HepG2 (cell line): ENCODE measurements around the gene AGBL3. TPM values are rescaled to one million over a fixed set of nuclear protein-coding genes. Genes with fewer than 3 reads are reported as not detected.

Experiments
- ATAC-seq: fragments of 200-7000 bp; cut with Tn5 transposase; 3 replicates; pipeline ENCODE4 v1.9.1; 2020; ENCODE audit warnings: mild to moderate bottlenecking, moderate library complexity
- BruUV-seq: library from RNA; stranded (reverse); fragments of 400-500 nt; replicated peaks from 2 replicates; lab custom pipeline; 2021; lab: Mats Ljungman, UMichigan
- CTCF ChIA-PET: fragments of 300-600 bp; formaldehyde crosslinking; extraction: SDS; loops from one replicate; lab custom pipeline; 2021; ENCODE audit warnings: low total read pairs, inconsistent platforms, low intra/inter-chr PET ratio; lab: Yijun Ruan, JAX
- POLR2A ChIA-PET: fragments of 350-600 bp; sonication (Branson Sonifier 250); formaldehyde crosslinking; loops from one replicate; lab custom pipeline; 2020; ENCODE audit warnings: antibody characterized with exemption, inconsistent platforms; lab: Yijun Ruan, JAX
- DNase-seq: peaks from one replicate; pipeline ENCODE4 v3.0.0-alpha.2; 2015; ENCODE audit warnings: low spot score
- FAIRE-seq: peaks from 3 replicates; lab custom pipeline; 2011; peaks lifted over from hg19 to GRCh38; lab: Jason Lieb, UNC
- H2AFZ ChIP-seq: one replicate; pipeline ENCODE4 v1.6.1; 2011; ENCODE audit warnings: low read length, inconsistent platforms
- H3K27ac ChIP-seq: fragments of 300-600 bp; 3 replicates; pipeline ENCODE4 v1.8.0; 2011; ENCODE audit warnings: mixed run types, mild to moderate bottlenecking, mixed read lengths, low read length, inconsistent platforms; ENCODE audit not compliant: insufficient read depth; ENCODE audit errors: extremely low read length
- H3K27me3 ChIP-seq, 2 experiments: fragments of 200-600 bp in 1 of 2; 2 replicates in 1 of 2; 3 replicates in 1 of 2; pipeline versions ENCODE4 v1.6.0 to v1.8.0; 2011; ENCODE audit warnings: low read length in 2 of 2, mild to moderate bottlenecking in 2 of 2, moderate library complexity in 2 of 2, inconsistent platforms in 1 of 2; ENCODE audit not compliant: insufficient read depth in 2 of 2, control insufficient read depth in 1 of 2
- H3K36me3 ChIP-seq, 2 experiments: fragments of 200-600 bp in 1 of 2; replicated peaks in 1 of 2; 2 replicates in 1 of 2; 3 replicates in 1 of 2; pipeline versions ENCODE4 v1.5.1 to v1.8.0; 2011; ENCODE audit warnings: low read length in 2 of 2, inconsistent platforms in 1 of 2; ENCODE audit not compliant: insufficient read depth in 2 of 2, control insufficient read depth in 1 of 2
- H3K4me1 ChIP-seq: 2 replicates; pipeline ENCODE4 v1.5.1; 2012; ENCODE audit warnings: low read length, inconsistent platforms; ENCODE audit not compliant: insufficient read depth
- H3K4me2 ChIP-seq: 2 replicates; pipeline ENCODE4 v1.6.0; 2011; ENCODE audit warnings: low read depth, low read length, inconsistent platforms
- H3K4me3 ChIP-seq, 3 experiments: fragments of 200-600 bp in 1 of 3; sonication (generic), shearing (Covaris generic) in 1 of 3; replicated peaks in 1 of 3; 2 replicates each; pipeline ENCODE4 v1.5.1; 2011 to 2016; ENCODE audit warnings: low read length in 3 of 3, inconsistent platforms in 2 of 3, low read depth in 2 of 3, mild to moderate bottlenecking in 2 of 3, control low read depth in 1 of 3, mixed read lengths in 1 of 3; ENCODE audit not compliant: insufficient read depth in 1 of 3
- H3K79me2 ChIP-seq: one replicate; pipeline ENCODE4 v1.6.1; 2011; ENCODE audit warnings: low read length, inconsistent platforms; ENCODE audit not compliant: insufficient read depth
- H3K9ac ChIP-seq: 2 replicates; pipeline ENCODE4 v1.6.0; 2011; ENCODE audit warnings: mild to moderate bottlenecking, low read depth, low read length, inconsistent platforms; ENCODE audit not compliant: insufficient read depth
- H3K9me3 ChIP-seq: 2 replicates; pipeline ENCODE4 v1.5.1; 2012; ENCODE audit warnings: mild to moderate bottlenecking, low read length
- H4K20me1 ChIP-seq: 2 replicates; pipeline ENCODE4 v1.6.0; 2011; ENCODE audit warnings: inconsistent platforms, mild to moderate bottlenecking, low read length, moderate library complexity; ENCODE audit not compliant: insufficient read depth
- ARNT2 ChIP-seq: sonication (generic); formaldehyde crosslinking; IDR thresholded peaks from 2 replicates; pipeline ENCODE4 v1.8.0; 2022; ENCODE audit warnings: mild to moderate bottlenecking, low read depth, missing genetic modification reagents, moderate library complexity
- ATF7-NPFF ChIP-seq: sonication (generic); formaldehyde crosslinking; IDR thresholded peaks from 2 replicates; pipeline ENCODE4 v1.8.1; 2023; ENCODE audit warnings: mild to moderate bottlenecking, low read depth, missing genetic modification reagents, moderate library complexity
- HES4 ChIP-seq: sonication (generic); formaldehyde crosslinking; IDR thresholded peaks from 2 replicates; pipeline ENCODE4 v1.9.0; 2021; ENCODE audit warnings: mild to moderate bottlenecking, missing genetic modification reagents, borderline replicate concordance
- HMG20A ChIP-seq: IDR thresholded peaks from 2 replicates; pipeline ENCODE4 v1.6.1; 2016; ENCODE audit warnings: borderline replicate concordance
- HOXA9 ChIP-seq: sonication (generic); formaldehyde crosslinking; IDR thresholded peaks from 2 replicates; pipeline ENCODE4 v1.8.1; 2022; ENCODE audit warnings: missing genetic modification reagents, mild to moderate bottlenecking, moderate library complexity, borderline replicate concordance
- NR2F2 ChIP-seq: IDR thresholded peaks from 2 replicates; pipeline ENCODE4 v1.6.1; 2012; ENCODE audit warnings: low read depth, inconsistent platforms, borderline replicate concordance
- RFX1 ChIP-seq: fragments of 450-650 bp; IDR thresholded peaks from 2 replicates; pipeline ENCODE4 v1.6.1; 2017
- RXRB ChIP-seq: IDR thresholded peaks from 2 replicates; pipeline ENCODE4 v1.6.1; 2016; ENCODE audit warnings: borderline replicate concordance, missing genetic modification reagents, missing compliant biosample characterization
- TRIM24 ChIP-seq: sonication (generic); formaldehyde crosslinking; IDR thresholded peaks from 2 replicates; pipeline ENCODE4 v1.8.0; 2022; ENCODE audit warnings: mild to moderate bottlenecking, missing genetic modification reagents
- ZFP62 ChIP-seq: sonication (generic); formaldehyde crosslinking; IDR thresholded peaks from 2 replicates; pipeline ENCODE4 v1.4.0; 2020; ENCODE audit warnings: missing genetic modification reagents
- ZKSCAN1 ChIP-seq: fragments of 150-350 bp; IDR thresholded peaks from 2 replicates; pipeline ENCODE4 v1.6.1; 2014; ENCODE audit warnings: low read length
- ZNF343 ChIP-seq: sonication (generic); formaldehyde crosslinking; IDR thresholded peaks from 2 replicates; pipeline ENCODE4 v1.4.0; 2020; ENCODE audit warnings: mild to moderate bottlenecking, missing genetic modification reagents
- ZNF543 ChIP-seq: sonication (generic); formaldehyde crosslinking; IDR thresholded peaks from 2 replicates; pipeline ENCODE4 v1.4.0; 2020; ENCODE audit warnings: mild to moderate bottlenecking, missing genetic modification reagents
- ZNF564 ChIP-seq: sonication (generic); formaldehyde crosslinking; IDR thresholded peaks from 2 replicates; pipeline ENCODE4 v1.8.1; 2023; ENCODE audit warnings: mild to moderate bottlenecking, missing genetic modification reagents
- ZNF652 ChIP-seq: IDR thresholded peaks from 2 replicates; pipeline ENCODE4 v1.6.1; 2016; ENCODE audit warnings: low read depth, borderline replicate concordance
- ZNF782 ChIP-seq: sonication (generic); formaldehyde crosslinking; IDR thresholded peaks from 2 replicates; pipeline ENCODE4 v1.4.0; 2020; ENCODE audit warnings: missing genetic modification reagents, mild to moderate bottlenecking, borderline replicate concordance
- WGBS: methylation state at CpG from one replicate; pipeline ENCODE4 v1.1.6; 2017; ENCODE audit warnings: low lambda C conversion rate; 5-methylcytosine and 5-hydroxymethylcytosine counted together
- in situ Hi-C: cut with HindIII; loops from 2 replicates; pipeline ENCODE4 v1.10.0; 2017; ENCODE audit warnings: low pct_unique_long_range_greater_than_20kb; ENCODE audit not compliant: extremely low pct_ligation_motif_present
- intact Hi-C: fragments of 100-400 bp; cut with micrococcal nuclease; formaldehyde crosslinking; loops from one replicate; pipeline ENCODE4 v1.10.0; 2022; ENCODE audit not compliant: unreplicated experiment
- polyA plus RNA-seq, 8 experiments: library from polyadenylated mRNA; depleted of rRNA in 3 of 8; stranded (reverse) in 7 of 8; unstranded in 1 of 8; fragments of >200 nt; fragmentation: Illumina TruSeq in 4 of 8; extraction: Trizol in 4 of 8; gene quantifications; 2 replicates each; pipeline versions ENCODE4 v1.2.1 to v1.2.3, GENCODE V29; 2011 to 2016; ENCODE audit warnings: low read depth in 4 of 8, missing spikeins in 1 of 8, mixed read lengths in 1 of 8; ENCODE audit not compliant: insufficient read depth in 1 of 8
- total RNA-seq, 5 experiments: library from RNA; depleted of rRNA; stranded (reverse); fragments of >200 nt; fragmentation: Illumina TruSeq; extraction: Trizol; gene quantifications; 2 replicates each; pipeline ENCODE4 v1.2.3, GENCODE V29; 2016; ENCODE audit warnings: low read depth in 1 of 5
- TF ChIP-seq, protein P1 (sequence below): conservative IDR thresholded peaks from 2 replicates; pipeline ENCODE4 v1.6.1; 2018; ENCODE audit warnings: missing genetic modification reagents
- TF ChIP-seq, protein P2 (sequence below): IDR thresholded peaks from 2 replicates; pipeline ENCODE4 v1.6.1; 2016; ENCODE audit warnings: control low read depth
- TF ChIP-seq, protein P3 (sequence below): sonication (generic); formaldehyde crosslinking; IDR thresholded peaks from 2 replicates; pipeline ENCODE4 v1.9.0; 2021; ENCODE audit warnings: missing genetic modification reagents, mild to moderate bottlenecking, borderline replicate concordance

The AGBL3 gene
- total and polyA plus RNA-seq, 2 of the 13 experiments (the other 11 are each of a cell fraction or from before 2014, with no cell fraction given), result 2.2 to 7.2 TPM

DNA sequence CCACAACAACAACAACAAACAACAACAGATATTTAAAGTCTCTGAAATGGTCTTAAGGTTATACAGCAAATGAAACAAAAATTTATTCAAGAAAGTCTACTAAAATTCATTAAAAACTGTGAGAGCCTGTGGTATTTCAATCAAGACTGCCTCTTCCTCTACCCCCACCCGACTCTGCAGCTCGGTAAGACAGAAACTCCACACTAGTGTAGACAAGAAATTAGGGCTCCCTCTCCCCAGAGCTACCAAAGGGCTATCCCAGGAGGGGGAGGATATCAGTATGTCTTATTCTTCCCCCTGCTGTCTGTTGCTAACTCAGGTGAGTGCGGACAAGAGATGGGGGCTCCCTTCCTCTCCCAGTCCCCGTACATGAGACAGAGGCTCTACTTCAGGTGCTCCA is 90.6 kb downstream of the AGBL3 start (continued):
- TF ChIP-seq, protein P1, sequence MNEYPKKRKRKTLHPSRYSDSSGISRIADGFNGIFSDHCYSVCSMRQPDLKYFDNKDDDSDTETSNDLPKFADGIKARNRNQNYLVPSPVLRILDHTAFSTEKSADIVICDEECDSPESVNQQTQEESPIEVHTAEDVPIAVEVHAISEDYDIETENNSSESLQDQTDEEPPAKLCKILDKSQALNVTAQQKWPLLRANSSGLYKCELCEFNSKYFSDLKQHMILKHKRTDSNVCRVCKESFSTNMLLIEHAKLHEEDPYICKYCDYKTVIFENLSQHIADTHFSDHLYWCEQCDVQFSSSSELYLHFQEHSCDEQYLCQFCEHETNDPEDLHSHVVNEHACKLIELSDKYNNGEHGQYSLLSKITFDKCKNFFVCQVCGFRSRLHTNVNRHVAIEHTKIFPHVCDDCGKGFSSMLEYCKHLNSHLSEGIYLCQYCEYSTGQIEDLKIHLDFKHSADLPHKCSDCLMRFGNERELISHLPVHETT (CRISPR knock-in tag), result no peak
- TF ChIP-seq, protein P2, sequence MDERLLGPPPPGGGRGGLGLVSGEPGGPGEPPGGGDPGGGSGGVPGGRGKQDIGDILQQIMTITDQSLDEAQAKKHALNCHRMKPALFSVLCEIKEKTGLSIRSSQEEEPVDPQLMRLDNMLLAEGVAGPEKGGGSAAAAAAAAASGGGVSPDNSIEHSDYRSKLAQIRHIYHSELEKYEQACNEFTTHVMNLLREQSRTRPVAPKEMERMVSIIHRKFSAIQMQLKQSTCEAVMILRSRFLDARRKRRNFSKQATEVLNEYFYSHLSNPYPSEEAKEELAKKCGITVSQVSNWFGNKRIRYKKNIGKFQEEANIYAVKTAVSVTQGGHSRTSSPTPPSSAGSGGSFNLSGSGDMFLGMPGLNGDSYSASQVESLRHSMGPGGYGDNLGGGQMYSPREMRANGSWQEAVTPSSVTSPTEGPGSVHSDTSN (CRISPR knock-in tag), result no peak

DNA sequence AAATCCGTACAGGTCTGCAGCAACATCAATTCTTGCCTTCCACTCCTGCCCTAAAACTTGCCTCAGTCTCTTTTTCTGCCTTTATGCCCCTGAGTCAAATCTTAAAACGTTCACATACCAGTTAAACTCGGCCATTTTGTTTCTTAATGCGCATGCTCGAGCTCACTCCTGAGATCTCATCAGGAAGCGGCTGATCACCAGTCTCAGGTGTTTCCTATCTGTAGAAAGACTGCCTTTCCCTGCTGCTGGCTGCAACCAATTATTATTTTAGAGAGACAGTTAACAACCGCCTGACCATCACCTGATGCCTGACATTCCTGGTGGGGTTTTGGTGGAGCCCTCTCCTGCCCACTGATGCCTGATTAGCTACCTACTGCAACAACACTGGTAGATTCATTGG is 91.3 kb downstream of the AGBL3 start:
- POLR2A ChIA-PET, result no interaction called here
- WGBS, result 68% methylated on average over 7 of the region's 7 CpGs

DNA sequence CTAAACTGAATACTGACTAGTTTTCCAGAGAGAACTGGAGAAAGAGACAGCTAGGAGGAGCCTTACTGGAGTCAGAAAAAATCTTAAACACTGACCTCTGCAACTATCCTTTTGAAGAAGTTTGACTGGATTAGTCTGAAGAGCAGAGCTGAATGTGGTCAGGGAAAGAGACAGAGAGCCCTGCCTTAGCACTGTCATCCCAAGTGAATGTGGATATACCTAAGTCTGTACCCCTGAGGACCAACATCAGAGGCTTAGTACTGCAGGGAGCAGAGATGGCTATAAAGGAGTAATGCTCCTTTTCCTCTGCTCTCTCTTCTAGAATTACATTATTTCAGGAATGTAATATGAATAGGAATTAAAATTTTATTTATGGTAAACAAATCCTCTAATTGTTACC is 91.7 kb downstream of the AGBL3 start:
- no peak overlapping the region for H3K9ac ChIP-seq
- no peaks in the 10 kb centered on the region for H4K20me1 ChIP-seq
- no peak for FAIRE-seq
- in situ Hi-C loops (no loop called here), intact Hi-C loops (no loop called here)
- H3K27ac ChIP-seq, result no peak overlapping the region
- no peaks in the 10 kb centered on the region; the same call in 1 of the 2 replicates for H3K9me3 ChIP-seq
- H3K4me1 ChIP-seq, result no peaks in the 10 kb centered on the region
- no peak overlapping the region for H2AFZ ChIP-seq
- no peak for TF ChIP-seq HOXA9 (CRISPR knock-in tag)
- TF ChIP-seq, protein P3, sequence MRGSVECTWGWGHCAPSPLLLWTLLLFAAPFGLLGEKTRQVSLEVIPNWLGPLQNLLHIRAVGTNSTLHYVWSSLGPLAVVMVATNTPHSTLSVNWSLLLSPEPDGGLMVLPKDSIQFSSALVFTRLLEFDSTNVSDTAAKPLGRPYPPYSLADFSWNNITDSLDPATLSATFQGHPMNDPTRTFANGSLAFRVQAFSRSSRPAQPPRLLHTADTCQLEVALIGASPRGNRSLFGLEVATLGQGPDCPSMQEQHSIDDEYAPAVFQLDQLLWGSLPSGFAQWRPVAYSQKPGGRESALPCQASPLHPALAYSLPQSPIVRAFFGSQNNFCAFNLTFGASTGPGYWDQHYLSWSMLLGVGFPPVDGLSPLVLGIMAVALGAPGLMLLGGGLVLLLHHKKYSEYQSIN (CRISPR knock-in tag), result no peak
- TF ChIP-seq ZNF343 (CRISPR knock-in tag), result no peak
- no peak for TF ChIP-seq TRIM24 (CRISPR knock-in tag)
- TF ChIP-seq RFX1, result no peak
- TF ChIP-seq ZKSCAN1, result no peak
- TF ChIP-seq ZNF782 (CRISPR knock-in tag), result no peak
- no peak for TF ChIP-seq ZNF652 (CRISPR knock-in tag)
- no peak for TF ChIP-seq HMG20A
- TF ChIP-seq NR2F2, result no peak
- no peak for TF ChIP-seq ZNF543 (CRISPR knock-in tag)
- TF ChIP-seq HES4 (CRISPR knock-in tag), result no peak
- no peak for TF ChIP-seq RXRB (CRISPR knock-in tag)
- TF ChIP-seq, all 625 proteins: peak for 0
- CTCF ChIA-PET, result no interaction called here
- ATAC-seq (no peak), DNase-seq (no peak)
- Histone ChIP-seq H3K79me2 (no peaks in the 10 kb centered on the region), H3K4me3 (no peak overlapping the region), H3K27me3 (no peaks in the 10 kb centered on the region), H3K36me3 (no peaks in the 10 kb centered on the region), H3K4me2 (no peak overlapping the region)
- POLR2A ChIA-PET, result no interaction called here
- no TSS peak for BruUV-seq

More for the DNA sequence above, 91.3 kb downstream of the AGBL3 start:
- no peaks in the 10 kb centered on the region for H4K20me1 ChIP-seq
- no peak overlapping the region for H3K4me2 ChIP-seq
- no peaks in the 10 kb centered on the region; the same call in 1 of the 2 replicates for H3K9me3 ChIP-seq
- H3K4me3 ChIP-seq, result no peak overlapping the region
- CTCF ChIA-PET, result no interaction called here
- H3K9ac ChIP-seq, result no peak overlapping the region
- no peaks in the 10 kb centered on the region for H3K27me3 ChIP-seq
- ATAC-seq (no peak), FAIRE-seq (no peak), DNase-seq (no peak)
- no peak overlapping the region for H3K27ac ChIP-seq
- no peak for TF ChIP-seq ARNT2 (CRISPR knock-in tag)
- no peak for TF ChIP-seq ATF7-NPFF (CRISPR knock-in tag)
- TF ChIP-seq ZFP62 (CRISPR knock-in tag), result no peak
- TF ChIP-seq ZNF564 (CRISPR knock-in tag), result no peak
- H2AFZ ChIP-seq, result no peak overlapping the region
- BruUV-seq, result no TSS peak
- in situ Hi-C loops (no loop called here), intact Hi-C loops (no loop called here)
- no peaks in the 10 kb centered on the region for H3K36me3 ChIP-seq
- no peaks in the 10 kb centered on the region for H3K79me2 ChIP-seq
- no peaks in the 10 kb centered on the region for H3K4me1 ChIP-seq
